Ureter (tissue), 1 donor: ENCODE results near the gene SMIM10. TPM values are rescaled to one million over a fixed set of nuclear protein-coding genes. Genes with fewer than 3 reads are reported as not detected.
"Not testable (repeated sequence)": the region's sequence is repeated elsewhere in the genome, so short reads cannot be mapped to it uniquely, and the experiment has no call there.

Experiments
- DNase-seq: peaks from one replicate; pipeline ENCODE4 v3.0.0-alpha.2; 2020; ENCODE audit warnings: low spot score
- total RNA-seq: library from RNA; stranded (reverse); gene quantifications from one replicate; pipeline ENCODE4 v1.2.4, GENCODE V29; 2023
- donor health status: DM: yes; HTN: yes; CAD: no.

Gene SMIM10
- total RNA-seq, 1 donor from 2014 or later, result 8.4 TPM

DNA sequence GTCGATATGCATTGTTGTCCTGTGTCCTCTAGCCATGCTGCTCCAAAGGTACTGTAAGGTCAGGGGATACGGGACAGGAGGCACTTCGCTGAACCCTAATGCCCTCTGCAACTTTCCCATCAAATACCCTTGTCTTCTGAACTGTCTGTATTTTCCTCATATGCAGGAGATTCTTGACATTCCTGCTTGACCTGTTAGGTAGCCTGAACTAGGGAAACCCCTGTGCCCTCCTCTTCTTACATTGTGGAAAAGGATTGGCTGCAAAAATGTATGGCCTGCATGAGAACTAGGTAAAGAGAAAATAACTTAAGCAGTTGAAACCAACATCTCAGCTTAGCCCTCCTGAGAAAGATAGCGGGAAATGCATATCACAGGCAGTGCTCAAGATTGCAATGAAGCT, 20.1 kb downstream of the SMIM10 start:
- DNase-seq, result no peak

DNA sequence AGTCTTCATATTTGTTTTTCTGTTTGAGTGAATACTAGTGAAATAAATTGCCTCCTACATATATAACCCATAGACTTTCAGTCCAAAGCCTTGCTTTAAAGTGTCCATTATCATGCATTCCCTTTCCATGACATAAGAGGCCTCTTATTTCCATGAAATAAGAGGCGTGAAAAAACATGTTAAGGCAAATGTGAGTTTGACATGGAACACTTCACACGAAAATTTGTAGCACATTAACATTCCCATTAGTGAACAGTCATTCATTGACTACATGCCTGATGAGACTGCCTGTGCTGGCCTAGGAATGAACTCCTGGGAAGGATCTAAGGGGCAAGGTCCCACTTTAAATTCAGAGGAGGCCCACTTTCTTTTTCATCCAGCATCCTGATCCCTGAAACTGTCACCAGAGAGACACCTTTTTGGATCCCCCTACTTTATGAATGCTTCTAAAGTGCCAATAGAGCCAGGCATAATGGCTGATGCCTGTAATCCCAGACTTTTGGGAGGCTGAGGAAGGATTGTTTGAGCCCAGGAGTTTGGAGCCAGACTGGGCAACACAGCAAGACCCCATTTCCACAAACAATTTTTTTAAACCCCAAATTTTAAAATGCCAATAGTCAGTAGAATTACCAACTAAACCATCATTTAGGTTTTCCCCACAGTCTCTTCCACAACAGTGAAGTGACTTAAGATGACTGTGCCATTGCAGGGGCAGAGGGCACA, 24.9 kb downstream of the SMIM10 start:
- no peak for DNase-seq

DNA sequence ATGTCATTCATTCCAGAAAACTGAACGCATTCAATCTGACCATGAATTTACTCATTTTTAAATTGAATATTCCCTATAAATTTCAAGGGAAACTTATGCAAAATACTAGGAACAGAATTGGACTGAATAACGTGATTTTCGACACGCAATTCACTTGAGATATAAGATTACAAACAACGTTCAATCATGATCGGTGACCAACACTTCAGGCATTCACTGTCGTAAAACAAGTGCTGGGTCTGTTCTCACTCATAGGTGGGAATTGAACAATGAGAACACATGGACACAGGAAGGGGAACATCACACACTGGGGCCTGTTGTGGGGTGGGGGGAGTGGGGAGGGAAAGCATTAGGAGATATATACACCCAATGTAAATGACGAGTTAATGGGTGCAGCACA, 29.1 kb downstream of the SMIM10 start:
- DNase-seq, result not testable (repeated sequence)

DNA sequence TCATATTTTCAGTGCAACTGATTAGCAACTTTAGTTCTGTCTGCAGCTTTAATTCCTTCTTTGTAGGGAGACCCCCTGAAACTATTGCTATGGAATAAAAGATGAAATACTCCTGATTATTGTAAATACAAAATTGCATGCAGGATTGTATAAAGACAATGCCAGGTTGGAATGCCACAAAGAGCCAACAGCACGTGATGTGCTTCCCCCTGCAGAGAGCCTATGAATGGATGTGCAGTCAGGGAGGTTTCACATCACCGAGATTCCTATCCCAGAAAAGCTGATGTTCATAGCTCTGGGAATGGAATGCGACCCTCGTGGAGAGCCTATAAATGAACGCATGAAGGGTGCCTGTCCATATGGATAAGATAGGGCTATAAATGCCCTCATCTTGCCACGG, 33.0 kb downstream of the SMIM10 start:
- DNase-seq, result not testable (repeated sequence)

DNA sequence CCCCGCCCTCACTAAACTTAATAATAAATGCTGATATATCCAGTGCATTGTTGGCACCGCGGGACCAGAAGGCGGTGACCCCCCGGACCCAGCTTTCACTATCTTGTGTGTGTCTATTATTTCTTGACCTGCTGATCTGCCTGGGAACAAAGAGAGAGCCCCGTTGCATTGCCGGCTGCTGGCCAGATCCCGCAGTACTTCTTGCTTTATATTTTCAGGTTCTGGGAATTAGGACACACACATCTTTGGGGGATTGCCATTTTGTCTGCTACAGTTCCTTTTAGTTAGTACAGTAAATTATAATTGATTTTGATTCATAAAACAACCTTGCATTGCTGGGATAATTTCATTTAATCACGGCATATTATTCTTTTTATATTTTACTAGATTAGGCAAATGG, 33.7 kb downstream of the SMIM10 start:
- no peak for DNase-seq

DNA sequence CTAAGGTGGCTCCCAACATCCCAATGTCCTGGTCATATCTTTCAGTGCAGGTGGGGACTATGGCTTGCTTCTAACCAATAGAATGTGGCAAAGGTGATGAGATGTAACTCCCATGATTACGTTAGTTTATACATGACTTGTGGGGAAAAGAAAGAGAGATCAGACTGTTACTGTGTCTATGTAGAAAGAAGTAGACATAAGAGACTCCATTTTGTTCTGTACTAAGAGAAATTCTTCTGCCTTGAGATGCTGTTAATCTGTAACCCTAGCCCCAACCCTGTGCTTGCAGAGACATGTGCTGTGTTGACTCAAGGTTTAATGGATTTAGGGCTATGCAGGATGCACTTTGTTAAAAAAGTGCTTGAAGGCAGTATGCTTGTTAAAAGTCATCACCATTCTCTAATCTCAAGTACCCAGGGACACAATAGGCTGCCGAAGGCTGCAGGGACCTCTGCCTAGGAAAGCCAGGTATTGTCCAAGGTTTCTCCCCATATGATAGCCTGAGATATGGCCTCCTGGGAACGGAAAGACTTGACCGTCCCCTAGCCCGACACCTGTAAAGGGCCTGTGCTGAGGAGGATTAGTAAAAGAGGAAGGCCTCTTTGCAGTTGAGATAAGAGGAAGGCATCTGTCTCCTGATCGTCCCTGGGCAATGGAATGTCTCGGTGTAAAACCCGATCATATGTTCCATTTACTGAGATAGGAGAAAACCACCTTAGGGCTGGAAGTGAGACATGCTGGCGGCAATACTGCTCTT, 39.6 kb downstream of the SMIM10 start:
- DNase-seq, result not testable (repeated sequence)

DNA sequence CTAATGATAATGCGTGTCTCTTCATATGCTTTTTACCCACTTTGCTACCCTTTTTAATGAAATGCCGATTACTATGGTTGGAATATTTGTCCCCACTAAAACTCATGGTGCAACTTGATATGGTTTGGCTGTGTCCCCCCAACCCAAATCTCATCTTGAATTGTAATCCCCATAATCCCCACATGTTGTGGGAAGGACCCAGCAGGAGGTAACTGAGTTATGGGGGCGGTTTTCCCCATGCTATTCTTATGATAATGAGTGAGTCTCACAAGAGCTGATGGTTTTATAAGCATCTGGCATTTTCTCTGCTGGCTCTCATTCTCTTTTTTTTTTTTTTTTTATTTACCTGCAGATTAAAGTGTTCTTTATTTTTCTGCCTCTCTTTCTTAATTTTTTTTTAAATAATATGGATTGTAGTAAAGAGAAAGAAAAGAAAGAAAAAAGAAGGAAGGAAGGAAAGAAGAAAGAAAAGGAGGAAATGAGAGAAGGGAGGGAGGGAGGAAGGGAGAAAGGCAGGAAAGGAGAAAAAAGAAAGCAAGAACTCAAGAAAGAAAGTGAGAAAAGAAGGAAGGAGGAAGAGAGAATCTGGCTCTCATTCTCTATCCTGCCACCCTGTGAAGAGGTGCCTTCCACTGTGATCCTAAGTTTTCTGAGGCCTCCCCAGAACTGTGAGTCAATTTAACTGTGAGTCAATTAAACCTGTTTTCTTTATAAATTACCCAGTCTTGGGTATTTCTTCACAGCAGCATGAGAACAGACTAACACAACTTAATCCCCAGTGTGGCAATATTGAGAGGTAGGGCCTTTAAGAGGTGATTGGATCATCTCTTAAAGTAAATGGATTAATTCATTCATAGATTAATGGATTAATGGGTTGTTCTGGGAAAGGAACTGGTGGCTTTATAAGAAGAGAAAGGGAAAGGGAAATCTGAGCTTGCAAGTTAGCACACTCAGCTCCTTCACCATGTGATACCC, 50.6 kb downstream of the SMIM10 start:
- DNase-seq, result not testable (repeated sequence)

Other genes starting within 250 kb of the SMIM10 start
- 28.1 TPM for gene PABIR2, start 193.8 kb upstream of the SMIM10 start, total RNA-seq
- 15.5 TPM for gene MOSPD1, start 75.7 kb upstream of the SMIM10 start, total RNA-seq
- gene RTL8B, start 31.6 kb downstream of the SMIM10 start, total RNA-seq, result 22.9 TPM
- gene RTL8C, start 41.4 kb downstream of the SMIM10 start, total RNA-seq, result 114 TPM
- gene RTL8A, start 61.1 kb downstream of the SMIM10 start, total RNA-seq, result 50.1 TPM
- 2.8 TPM for gene SMIM10L2B, start 107.7 kb downstream of the SMIM10 start, total RNA-seq
- gene ETDB, start 129.5 kb downstream of the SMIM10 start, total RNA-seq, result not detected
- not detected for gene CT55, start 180.4 kb downstream of the SMIM10 start, total RNA-seq